A549 treated with Mapracorat at 1 μM for 4 hours (cell line): ENCODE results near the gene SFMBT1. TPM values are rescaled to one million over a fixed set of nuclear protein-coding genes. Genes with fewer than 3 reads are reported as not detected.

Experiments
- total RNA-seq: library from RNA; stranded (reverse); fragments of 200-300 nt; extraction: Qiagen RNA extraction; gene quantifications from 5 replicates; pipeline ENCODE4 v1.2.3, GENCODE V29; 2022

The SFMBT1 gene
- total RNA-seq: 7.3 to 9.5 TPM (median 8.2 TPM) in 5 replicates

GRCh38 chr3:53045518-53046170 is at the start of gene SFMBT1:
TSS of gene SFMBT1 (minus strand) at chr3:53046073. CDS start at chr3:52969128, 76,945 bp downstream.

GRCh38 chr3:52897130-52898122 is 148.4 kb downstream of the SFMBT1 start, which contains the start of gene STIMATE:
TSS of gene STIMATE (minus strand) at chr3:52897548. CDS start at chr3:52897450, 98 bp downstream.

Other genes with a start within 250 kb of the SFMBT1 start
- 0.63 to 1.9 TPM (median 0.87 TPM) in 5 replicates for gene ITIH4, start 215.4 kb downstream of the SFMBT1 start, total RNA-seq
- 0.28 TPM in 1 of 5 replicates, not detected in the others for gene MUSTN1, start 211.1 kb downstream of the SFMBT1 start, total RNA-seq
- gene STIMATE, start 148.5 kb downstream of the SFMBT1 start, total RNA-seq: 6.1 to 8.3 TPM (median 7.5 TPM) in 5 replicates
- 19.7 to 27.9 TPM (median 27.0 TPM) in 5 replicates for gene RFT1, start 84.4 kb upstream of the SFMBT1 start, total RNA-seq
- gene PRKCD, start 115.1 kb upstream of the SFMBT1 start, total RNA-seq: 36.4 to 48.1 TPM (median 44.1 TPM) in 5 replicates
- 1,609 to 2,106 TPM (median 2,016 TPM) in 5 replicates for gene TKT, start 209.9 kb upstream of the SFMBT1 start, total RNA-seq